NOMO-1 treated with DMSO at 0.1 percent for 48 hours (cell line): ENCODE data around the gene PLCH1.
A peak's percentile ranks its signal among the peaks of the same experiment; 100 is the strongest.

Source experiments
- DNase-seq: peaks from one replicate; lab custom pipeline; 2025; ENCODE audit not compliant: unreplicated experiment; lab: John Stamatoyannopoulos, UW

The PLCH1 gene

DNA sequence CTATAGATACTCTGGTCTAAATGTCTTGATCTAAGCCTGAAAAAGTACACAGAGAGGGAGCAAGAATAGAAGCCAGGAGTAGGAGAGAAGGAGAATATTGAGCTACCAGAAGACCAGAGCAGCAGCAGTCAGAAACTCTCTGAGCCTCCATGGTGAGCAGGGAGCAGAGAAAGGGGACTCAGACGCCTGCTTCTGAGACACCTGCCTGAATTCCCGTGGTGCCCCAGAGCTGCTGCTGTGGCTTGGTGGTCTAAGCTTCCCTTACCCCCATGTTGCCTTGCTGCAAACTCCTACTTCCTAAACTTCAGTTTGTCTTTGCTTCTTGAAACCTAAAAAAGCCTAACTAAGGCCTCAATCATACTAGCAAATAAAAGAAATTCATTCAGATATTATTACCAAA, 356.5 kb downstream of the PLCH1 start:
- DNase-seq, result no peak

DNA sequence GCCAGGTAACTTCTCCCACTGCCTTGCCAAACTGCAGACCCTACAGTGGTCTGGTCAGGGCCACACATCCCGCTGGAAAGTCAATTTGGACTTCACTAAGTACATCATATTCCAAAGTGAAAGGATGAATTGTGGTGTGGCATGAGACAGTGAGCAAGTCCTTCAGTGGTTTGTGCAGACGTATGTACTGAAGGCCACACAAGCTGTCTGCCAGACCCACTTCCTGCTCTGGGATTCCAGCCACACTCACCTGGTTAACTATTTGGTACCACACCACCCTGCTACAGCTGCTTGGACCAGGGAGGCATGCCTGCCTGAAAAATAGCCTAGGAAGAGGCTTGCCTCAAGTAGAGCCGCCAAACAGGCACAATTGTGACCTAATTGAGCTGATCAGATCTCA, 357.3 kb downstream of the PLCH1 start:
- no peak for DNase-seq

DNA sequence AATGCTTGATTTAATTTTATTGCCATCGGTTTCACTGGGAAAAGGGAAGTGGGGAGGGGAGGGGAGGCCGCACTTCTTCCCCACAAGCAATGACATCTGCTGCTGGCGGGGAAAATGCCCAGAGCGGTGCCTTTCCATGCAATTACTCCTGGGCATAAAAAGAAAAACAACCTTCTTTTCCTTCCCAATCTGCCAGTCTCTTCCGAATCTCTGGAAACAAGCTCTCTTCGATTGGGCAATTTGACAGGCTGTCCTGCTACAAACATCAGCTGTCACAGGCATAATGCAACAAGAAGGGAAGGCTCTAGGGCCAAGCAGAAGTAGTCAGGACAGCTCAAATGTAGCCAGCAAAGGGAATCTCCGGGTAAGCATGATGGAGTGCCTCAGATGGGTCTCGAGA, 358.0 kb downstream of the PLCH1 start:
- DNase-seq, result peak; percentile 41

- no peak for DNase-seq
Observed at GRCh38 chr3:155385896-155386625, 358.8 kb downstream of the PLCH1 start.

- DNase-seq, result peak; percentile 8
Observed at GRCh38 chr3:155382396-155383042, 362.4 kb downstream of the PLCH1 start.

GRCh38 chr3:155377847-155378246, 367.0 kb downstream of the PLCH1 start:
- no peak for DNase-seq

DNA sequence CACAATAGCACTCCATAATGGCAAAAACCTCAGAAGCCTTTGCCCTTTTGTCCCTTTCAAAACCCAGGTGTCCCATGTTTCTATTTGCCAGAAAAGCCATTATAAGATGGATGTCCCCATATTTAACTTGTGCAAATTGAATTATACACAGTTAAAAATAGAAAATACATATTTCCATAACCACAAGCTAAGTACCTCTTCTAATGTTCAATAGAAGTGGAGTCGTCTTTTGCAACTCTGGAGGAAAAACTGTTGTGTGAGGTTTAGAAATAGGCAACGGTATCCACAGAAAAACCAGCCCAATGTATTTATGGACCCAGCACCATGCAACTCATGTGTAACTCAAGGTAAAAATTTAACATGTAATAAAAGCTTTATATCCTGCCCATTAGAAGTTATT, 367.8 kb downstream of the PLCH1 start:
- DNase-seq, result peak; percentile 36

DNA sequence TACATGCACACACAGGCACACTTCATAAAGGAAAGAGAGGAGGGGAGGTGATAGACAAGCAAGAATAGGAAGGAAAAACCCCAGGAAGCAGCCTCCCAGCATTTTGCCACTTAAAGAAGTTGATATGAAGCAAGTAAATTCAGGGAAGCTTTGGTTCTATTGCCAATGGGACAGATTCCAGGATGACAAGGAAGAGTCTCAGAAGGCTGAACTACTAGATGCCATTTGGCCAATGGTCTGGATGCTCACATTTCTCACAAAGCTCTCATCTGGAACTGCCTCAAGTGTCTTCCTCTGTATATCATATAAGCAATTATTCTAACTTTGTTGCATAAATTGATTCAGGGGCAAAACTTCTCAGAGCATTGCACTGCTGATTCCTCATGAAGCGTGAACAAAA, 372.6 kb downstream of the PLCH1 start:
- no peak for DNase-seq

DNA sequence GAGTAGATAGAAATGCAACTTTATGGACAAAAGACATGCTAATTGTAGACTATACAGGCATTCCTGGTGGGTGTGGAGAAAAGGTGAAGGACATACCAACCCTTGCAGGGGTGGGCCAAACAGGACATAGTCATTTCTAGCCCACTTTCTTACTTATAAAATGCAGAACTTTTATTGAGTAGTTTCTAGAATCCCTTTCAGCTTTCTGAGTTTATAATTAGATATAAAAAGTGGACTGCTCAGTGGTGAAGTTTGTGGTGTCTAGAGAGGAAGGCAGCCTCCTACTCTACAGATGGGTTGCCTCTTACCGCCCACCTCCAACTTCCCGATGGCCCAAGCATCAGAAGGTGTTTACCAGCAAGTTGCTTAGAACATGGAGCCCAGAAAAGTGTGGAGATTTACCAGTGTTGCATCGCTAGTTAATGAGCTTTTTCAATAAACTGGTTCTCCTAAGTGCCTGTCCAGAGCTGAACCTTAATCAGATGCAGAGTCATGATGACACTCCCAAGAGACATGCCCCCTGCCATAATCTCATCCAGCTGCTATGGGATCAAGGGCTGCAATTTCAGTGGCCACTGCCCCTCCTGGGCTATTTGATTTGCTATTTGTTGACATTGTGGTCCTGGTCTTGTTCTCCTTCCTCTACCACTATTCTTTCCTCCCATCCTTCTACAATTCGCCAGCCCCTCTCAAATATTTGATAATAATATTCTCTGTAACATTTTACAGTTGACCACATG, 373.9 kb downstream of the PLCH1 start:
- no peak for DNase-seq

- DNase-seq, result no peak
Observed at GRCh38 chr3:155370198-155370597, 374.7 kb downstream of the PLCH1 start.

GRCh38 chr3:155369735-155370134, 375.1 kb downstream of the PLCH1 start:
- no peak for DNase-seq

DNA sequence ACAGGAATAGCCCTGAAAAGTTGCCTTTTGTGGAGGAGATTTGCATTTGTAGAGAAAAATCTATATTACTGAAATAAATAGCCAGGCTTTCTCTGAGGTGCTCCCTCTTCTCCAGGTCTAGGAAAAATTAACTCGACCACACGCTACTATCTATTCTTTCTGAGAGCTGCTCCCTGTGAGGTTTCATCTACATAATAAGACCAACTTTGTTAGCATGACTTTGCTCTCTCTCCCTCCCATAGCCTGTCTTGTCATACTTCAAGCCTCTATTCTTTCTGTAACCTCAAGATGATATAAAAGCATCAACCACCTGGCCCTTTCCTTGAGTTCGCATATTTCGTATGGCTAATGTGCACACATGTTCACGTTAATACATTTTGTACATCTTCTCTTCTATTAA, 375.6 kb downstream of the PLCH1 start:
- no peak for DNase-seq

DNA sequence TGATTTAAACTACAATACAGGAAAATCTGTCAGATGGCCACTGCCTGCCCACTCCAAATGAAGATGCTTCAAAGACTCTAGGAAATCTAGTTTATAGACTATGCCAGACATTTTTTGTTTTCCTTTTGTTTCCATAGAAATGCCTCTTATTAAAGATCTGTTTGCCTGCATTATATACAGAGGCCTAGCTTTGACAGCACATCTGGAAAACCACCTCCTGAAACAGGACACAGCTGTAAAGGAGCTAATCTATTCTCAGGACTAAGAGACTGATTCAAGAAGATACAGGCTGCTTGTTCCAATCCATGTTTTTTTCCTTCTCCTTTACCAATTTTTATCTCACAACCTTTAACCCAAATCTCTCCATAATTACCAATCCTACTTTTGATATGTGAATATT, 376.1 kb downstream of the PLCH1 start:
- no peak for DNase-seq

DNA sequence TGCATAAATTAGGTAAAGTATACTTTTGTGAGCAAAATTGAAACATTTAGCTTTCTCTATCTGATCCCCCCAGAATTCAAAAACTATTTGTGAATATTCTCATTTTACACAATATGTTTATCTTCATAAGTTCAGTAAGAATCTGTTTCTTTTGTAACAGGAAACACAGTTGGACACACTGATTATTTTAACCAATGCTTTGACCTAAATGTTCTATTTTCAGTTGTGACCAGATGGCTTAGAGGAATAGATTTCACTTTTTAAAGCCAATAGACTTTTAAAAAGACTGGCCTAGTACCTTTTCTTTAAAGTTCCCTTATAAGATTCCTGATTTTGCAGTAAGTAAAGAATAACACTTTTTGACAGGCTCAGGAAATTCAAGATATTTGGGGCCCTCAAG, 377.4 kb downstream of the PLCH1 start:
- no peak for DNase-seq

DNA sequence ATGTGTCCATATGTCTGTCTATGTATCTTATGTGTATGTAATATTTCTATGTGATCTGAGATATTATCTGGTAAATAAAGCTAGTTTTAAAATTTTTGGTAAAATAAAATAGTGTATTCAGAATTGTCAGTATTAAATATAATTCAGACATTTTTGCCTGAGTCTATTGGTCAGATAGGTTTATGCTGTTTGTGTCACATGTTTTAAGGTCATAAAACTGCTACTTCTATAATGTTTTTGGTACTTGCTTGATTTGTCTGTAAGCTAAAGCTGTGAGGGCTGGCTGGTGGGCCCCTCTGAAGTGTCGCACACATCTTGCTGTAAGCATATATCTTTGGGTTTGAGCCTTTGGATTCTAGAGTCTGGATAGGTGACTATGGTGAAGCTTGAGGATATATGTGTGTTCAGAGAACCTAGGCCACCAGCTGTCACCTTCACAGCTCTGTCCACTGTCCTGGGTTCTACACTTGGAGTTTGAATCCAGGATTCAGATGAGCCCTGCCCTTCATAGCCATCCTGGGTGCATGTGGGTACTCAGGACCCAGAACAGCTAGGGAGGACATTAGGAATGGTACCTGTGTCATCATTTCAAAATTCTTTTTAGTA, 379.6 kb downstream of the PLCH1 start:
- DNase-seq, result no peak

DNA sequence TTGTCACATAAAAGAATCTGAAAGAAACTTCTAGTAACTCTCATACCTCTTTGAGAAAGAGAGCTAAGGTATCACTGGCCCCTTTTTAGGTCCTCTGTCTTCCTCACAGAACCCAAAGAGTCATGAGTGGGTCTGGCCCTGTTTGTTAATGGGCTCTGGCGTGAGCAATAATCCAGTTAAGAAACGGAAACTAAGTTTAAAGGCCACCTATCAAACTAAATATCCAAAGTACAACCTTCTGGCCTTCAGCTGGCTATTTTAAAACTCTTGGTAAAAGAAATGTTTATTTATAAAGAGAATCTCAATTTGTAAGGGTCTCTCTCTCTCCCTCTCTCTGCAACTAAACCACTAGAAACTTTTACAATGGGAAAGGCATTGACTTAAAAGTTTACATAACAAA, 380.4 kb downstream of the PLCH1 start:
- DNase-seq, result no peak

- DNase-seq, result no peak
Observed at GRCh38 chr3:155363690-155364070, 381.2 kb downstream of the PLCH1 start.

GRCh38 chr3:155362808-155363689, 381.8 kb downstream of the PLCH1 start:
- peak; percentile 95 for DNase-seq

DNA sequence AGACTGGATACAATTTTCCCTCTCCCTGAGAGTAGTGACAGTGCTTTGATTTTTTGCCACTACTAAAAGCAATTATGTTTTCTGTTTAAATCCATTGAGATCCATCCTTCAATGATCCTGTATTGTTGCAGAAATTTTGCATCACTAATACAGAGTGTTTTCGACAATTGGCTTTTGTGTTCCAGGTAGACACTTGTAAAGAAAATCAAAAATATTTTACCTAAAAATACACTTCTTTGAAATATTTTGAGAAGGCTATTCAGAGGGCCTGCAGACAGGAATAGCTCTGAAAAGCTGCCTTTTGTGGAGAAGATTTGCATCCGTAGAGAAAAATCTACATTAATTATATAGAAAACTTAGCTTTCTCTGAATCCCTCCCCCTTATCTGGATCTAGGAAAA, 384.6 kb downstream of the PLCH1 start:
- DNase-seq, result no peak

DNA sequence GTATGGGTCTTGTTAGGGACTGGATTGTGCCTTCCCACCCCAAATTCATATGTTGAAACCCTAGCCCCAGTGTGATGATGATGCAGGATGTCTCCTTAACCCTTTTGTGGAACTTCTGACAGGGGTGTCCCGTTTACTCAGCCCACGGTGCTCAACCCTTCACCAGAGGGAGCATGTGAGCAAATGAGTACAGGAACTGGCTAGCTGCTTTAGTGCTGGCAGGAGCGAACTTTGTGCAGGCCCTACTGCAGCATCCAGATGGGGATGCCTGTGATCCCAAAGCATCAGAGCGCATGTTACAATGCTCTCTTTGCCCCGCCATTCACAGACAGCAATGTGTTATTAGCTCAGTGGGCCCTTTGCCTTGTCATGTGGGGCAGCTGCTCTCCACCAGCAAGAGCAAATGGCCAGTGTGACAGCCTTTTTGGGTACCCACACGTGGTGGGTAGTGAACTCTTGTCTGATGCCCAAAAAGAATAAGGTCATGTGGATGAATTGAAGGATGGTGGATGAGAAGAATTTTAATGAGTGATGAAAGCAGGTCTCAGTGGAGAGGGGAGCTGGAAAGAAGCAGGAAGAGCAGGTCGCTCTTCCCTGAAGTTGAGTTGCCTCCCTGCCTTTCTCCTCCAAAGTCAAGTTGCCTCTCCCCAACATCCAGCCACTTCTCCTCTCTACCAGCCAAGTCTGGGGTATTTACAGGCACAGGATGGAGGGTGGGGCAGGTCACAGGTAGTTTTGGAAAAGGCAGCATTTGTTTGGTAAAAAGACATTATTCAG, 388.1 kb downstream of the PLCH1 start:
- DNase-seq, result no peak
